ENCODE data around the gene GLIS2.

- peak; percentile 59 for TF ChIP-seq CTCF (IDR thresholded peaks at IDR 0.05; ENCODE audit: insufficient read depth, low read length)
- TF ChIP-seq GABPA (IDR thresholded peaks at IDR 0.05; ENCODE audit: low read depth): no peak
- no peak for TF ChIP-seq SPI1 (IDR thresholded peaks at IDR 0.05; ENCODE audit: borderline replicate concordance, low read depth)
- TF ChIP-seq POLR2AphosphoS5 (IDR thresholded peaks at IDR 0.05; ENCODE audit: low read depth): no peak
Measured at GRCh38 chr16:4358831-4359561, 43.1 kb downstream of the GLIS2 start.

Measured in HL-60 (cell line).